Parathyroid adenoma (tissue), 2 donors: ENCODE data around the gene LMO1.

ENCODE experiments used
- H2AFZ ChIP-seq: fragments of 300-600 bp; sonication (generic); one replicate; pipeline ENCODE4 v1.7.0; 2017; ENCODE audit warnings: antibody characterized with exemption, mild to moderate bottlenecking
- H3K27ac ChIP-seq: fragments of 300-600 bp; sonication (generic); one replicate; pipeline ENCODE4 v1.7.0; 2017
- H3K27me3 ChIP-seq: fragments of 300-600 bp; sonication (generic); one replicate; pipeline ENCODE4 v1.7.0; 2017; ENCODE audit warnings: low read length; ENCODE audit not compliant: control insufficient read depth, insufficient read depth
- H3K36me3 ChIP-seq: fragments of 300-600 bp; sonication (generic); one replicate; pipeline ENCODE4 v1.7.0; 2017; ENCODE audit warnings: low read length; ENCODE audit not compliant: control insufficient read depth, insufficient read depth
- H3K4me1 ChIP-seq: fragments of 300-600 bp; sonication (generic); one replicate; pipeline ENCODE4 v1.7.0; 2017; ENCODE audit warnings: control low read depth
- H3K4me2 ChIP-seq: fragments of 300-600 bp; sonication (generic); one replicate; pipeline ENCODE4 v1.7.0; 2017; ENCODE audit warnings: low read length
- H3K4me3 ChIP-seq: fragments of 300-600 bp; sonication (generic); one replicate; pipeline ENCODE4 v1.7.0; 2017; ENCODE audit warnings: low read depth, low read length
- H3K79me2 ChIP-seq: fragments of 300-600 bp; sonication (generic); one replicate; pipeline ENCODE4 v1.7.0; 2017; ENCODE audit warnings: control low read depth
- H3K9ac ChIP-seq: fragments of 300-600 bp; sonication (generic); one replicate; pipeline ENCODE4 v1.7.0; 2017; ENCODE audit warnings: mild to moderate bottlenecking
- H3K9me3 ChIP-seq: fragments of 300-600 bp; sonication (generic); one replicate; pipeline ENCODE4 v1.7.0; 2017; ENCODE audit warnings: low read length; ENCODE audit not compliant: control insufficient read depth
- TF ChIP-seq, protein P1 (sequence below): fragments of 300-600 bp; sonication (generic); IDR thresholded peaks from one replicate; pipeline ENCODE4 v1.7.0; 2017; ENCODE audit warnings: antibody characterized with exemption, mild to moderate bottlenecking
- donor health status: primary hyperparathyroidism.

The LMO1 gene

GRCh38 chr11:8271106-8271886 lies 7.6 kb upstream of the LMO1 start:
- Histone ChIP-seq H3K4me2 (no peak overlapping the region), H2AFZ (no peak overlapping the region), H3K4me1 (no peaks in the 10 kb centered on the region), H3K9ac (no peak overlapping the region), H3K36me3 (no peaks in the 10 kb centered on the region), H3K27ac (no peak overlapping the region), H3K4me3 (no peak overlapping the region), H3K27me3 (no peaks in the 10 kb centered on the region), H3K79me2 (no peaks in the 10 kb centered on the region), H3K9me3 (no peaks in the 10 kb centered on the region)
- TF ChIP-seq, protein P1, sequence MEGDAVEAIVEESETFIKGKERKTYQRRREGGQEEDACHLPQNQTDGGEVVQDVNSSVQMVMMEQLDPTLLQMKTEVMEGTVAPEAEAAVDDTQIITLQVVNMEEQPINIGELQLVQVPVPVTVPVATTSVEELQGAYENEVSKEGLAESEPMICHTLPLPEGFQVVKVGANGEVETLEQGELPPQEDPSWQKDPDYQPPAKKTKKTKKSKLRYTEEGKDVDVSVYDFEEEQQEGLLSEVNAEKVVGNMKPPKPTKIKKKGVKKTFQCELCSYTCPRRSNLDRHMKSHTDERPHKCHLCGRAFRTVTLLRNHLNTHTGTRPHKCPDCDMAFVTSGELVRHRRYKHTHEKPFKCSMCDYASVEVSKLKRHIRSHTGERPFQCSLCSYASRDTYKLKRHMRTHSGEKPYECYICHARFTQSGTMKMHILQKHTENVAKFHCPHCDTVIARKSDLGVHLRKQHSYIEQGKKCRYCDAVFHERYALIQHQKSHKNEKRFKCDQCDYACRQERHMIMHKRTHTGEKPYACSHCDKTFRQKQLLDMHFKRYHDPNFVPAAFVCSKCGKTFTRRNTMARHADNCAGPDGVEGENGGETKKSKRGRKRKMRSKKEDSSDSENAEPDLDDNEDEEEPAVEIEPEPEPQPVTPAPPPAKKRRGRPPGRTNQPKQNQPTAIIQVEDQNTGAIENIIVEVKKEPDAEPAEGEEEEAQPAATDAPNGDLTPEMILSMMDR, result no peak

- no peaks in the 10 kb centered on the region for H3K4me1 ChIP-seq
- H3K4me3 ChIP-seq, result no peak overlapping the region
- H3K79me2 ChIP-seq, result no peaks in the 10 kb centered on the region
- no peak overlapping the region for H3K4me2 ChIP-seq
- H3K27ac ChIP-seq, result no peak overlapping the region
- no peak overlapping the region for H3K9ac ChIP-seq
- H3K36me3 ChIP-seq, result no peaks in the 10 kb centered on the region
- no peaks in the 10 kb centered on the region for H3K27me3 ChIP-seq
- H3K9me3 ChIP-seq, result no peaks in the 10 kb centered on the region
- TF ChIP-seq, protein P1, result no peak
- H2AFZ ChIP-seq, result no peak overlapping the region
Observed at GRCh38 chr11:8269636-8270035, 6.0 kb upstream of the LMO1 start.

- Histone ChIP-seq H3K27me3 (no peaks in the 10 kb centered on the region), H3K4me2 (peak overlapping the region; percentile 44), H3K79me2 (no peaks in the 10 kb centered on the region), H2AFZ (no peak overlapping the region), H3K9ac (no peak overlapping the region), H3K27ac (no peak overlapping the region), H3K9me3 (no peaks in the 10 kb centered on the region), H3K4me3 (peak overlapping the region; percentile 40), H3K36me3 (no peaks in the 10 kb centered on the region), H3K4me1 (no peaks in the 10 kb centered on the region)
- TF ChIP-seq, protein P1, result no peak
Observed at GRCh38 chr11:8268530-8269400, 5.1 kb upstream of the LMO1 start.

DNA sequence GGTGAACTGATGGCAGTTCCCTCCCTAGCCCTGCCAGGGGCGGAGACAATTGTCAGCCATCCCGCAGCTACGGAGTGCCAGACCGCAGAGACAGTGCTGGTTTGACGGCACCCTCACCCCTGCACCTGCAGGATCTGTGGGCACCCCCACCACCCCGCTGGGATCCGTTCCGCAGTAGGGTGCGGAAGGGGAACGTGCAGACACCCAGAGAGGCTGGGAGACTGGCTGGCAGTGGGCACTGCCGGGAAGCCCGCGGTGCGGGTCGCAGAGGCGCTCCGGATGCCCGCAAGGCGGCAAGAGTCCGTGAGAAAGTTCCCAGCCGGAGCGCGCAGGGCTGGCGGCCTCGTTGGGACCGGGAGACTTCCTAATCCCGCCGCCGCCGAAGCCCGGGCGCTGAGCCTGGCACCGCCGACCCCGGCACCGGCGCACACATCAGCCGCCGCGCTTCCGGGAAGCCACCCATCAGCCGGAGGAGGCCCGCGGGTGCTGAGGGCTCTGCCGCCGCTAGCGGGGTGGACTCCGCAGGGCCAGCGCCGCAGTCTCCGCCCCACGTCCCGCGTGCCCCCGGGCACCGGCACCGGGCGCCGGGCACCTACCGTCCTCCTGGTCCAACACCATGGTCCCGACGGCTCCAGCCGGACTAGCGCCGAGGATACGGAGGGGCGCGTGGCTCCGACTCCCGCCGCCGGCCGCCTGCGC lies 4.3 kb upstream of the LMO1 start:
- Histone ChIP-seq H3K4me2 (peak overlapping the region; percentile 44), H3K4me1 (no peaks in the 10 kb centered on the region), H3K36me3 (no peaks in the 10 kb centered on the region), H3K79me2 (no peaks in the 10 kb centered on the region), H2AFZ (peak overlapping the region; percentile 38), H3K4me3 (peak overlapping the region; percentile 40), H3K9me3 (no peaks in the 10 kb centered on the region), H3K27me3 (no peaks in the 10 kb centered on the region), H3K27ac (no peak overlapping the region), H3K9ac (no peak overlapping the region)
- TF ChIP-seq, protein P1, result no peak
